NCI-H524 (cell line): ENCODE results near the gene GIT1.

Experiments used
- DNase-seq, 2 experiments: peaks; one replicate each; lab custom pipeline; 2025; lab: John Stamatoyannopoulos, UW

Gene GIT1

GRCh38 chr17:29616300-29617048 is 27.0 kb upstream of the GIT1 start:
- no peak for DNase-seq

DNA sequence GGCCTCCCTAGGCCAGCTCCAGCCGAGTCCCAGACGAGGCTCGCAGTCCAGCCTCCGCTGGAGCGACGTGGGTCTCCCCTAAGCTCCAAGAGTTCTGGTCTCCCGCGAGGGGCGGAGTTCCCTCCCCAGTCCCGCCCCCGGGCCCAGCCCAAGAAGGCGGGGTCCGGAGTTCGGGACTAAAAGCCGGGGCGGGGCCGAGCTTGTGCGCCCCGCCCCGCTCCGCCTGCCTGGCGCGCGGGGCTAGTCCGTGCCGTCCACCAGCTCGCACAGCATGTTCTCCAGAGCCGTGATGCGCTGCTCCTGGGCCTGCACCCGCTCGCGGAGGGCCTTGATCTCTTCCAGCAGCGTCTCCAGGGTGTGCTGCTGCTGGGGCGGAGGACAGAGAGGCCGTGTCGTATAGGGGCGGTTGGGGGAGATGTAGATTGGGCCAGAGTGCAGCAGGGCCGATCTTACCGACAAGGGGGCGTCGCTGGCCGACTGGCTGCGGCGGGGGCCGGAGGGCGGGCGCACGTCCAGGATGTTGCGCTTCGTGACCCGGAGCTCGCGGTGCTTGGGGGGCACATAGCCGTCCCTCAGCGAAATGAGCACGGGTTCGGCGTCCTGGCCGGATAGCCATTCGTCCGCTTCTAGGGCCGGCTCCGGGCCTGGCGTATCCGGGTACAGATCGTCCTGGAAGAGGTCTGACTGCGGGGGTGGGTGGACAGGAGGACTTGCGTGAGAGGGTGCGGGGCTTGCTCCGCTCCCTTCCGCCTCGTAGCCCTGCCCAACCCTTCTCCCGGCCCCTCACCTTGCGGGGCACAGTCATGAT is 26.2 kb upstream of the GIT1 start:
- DNase-seq = peak; percentile 66 to 90

- DNase-seq = peak in 1 of 2 experiments; percentile 54
Observed at GRCh38 chr17:29615048-29615385, 25.6 kb upstream of the GIT1 start.

GRCh38 chr17:29614349-29615047 is 25.1 kb upstream of the GIT1 start:
- no peak for DNase-seq

GRCh38 chr17:29613856-29614255 is 24.4 kb upstream of the GIT1 start:
- DNase-seq = no peak

DNA sequence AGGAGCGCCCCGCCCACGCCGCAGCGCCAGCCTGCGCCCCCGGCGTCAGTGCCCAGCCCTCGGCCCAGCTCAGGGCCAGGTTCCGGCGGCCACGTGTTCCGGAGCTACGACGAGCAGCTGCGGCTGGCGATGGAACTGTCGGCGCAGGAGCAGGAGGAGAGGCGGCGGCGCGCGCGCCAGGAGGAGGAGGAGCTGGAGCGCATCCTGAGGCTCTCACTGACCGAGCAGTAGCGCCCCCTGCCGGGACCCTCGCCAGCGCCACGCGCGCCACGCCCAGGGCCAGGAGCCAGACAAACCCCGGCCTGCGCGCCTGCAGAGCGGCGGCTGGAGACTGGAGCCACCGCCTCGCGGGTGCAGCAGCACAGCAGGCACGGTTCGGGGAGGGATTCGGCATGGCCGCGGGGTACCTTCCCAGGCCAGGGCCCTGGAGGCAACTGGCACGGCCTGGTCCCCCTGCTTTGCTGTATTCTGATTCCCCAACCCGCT is 23.9 kb upstream of the GIT1 start:
- DNase-seq = no peak

- no peak for DNase-seq
Observed at GRCh38 chr17:29612404-29613280, 23.2 kb upstream of the GIT1 start.

DNA sequence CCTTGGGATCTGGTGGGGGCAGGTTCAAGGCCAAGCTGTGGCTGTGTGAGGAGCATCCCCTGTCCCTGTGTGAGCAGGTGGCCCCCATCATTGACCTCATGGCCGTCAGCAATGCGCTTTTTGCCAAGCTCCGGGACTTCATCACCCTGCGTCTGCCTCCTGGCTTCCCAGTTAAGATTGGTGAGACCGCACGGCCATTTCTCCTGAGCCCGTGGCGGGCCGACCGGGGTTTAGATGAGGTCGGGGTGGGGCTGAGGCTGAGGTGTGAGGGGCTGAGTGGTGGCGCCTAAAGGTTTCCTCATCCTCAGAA is 22.6 kb upstream of the GIT1 start:
- DNase-seq = no peak

- DNase-seq = no peak
Observed at GRCh38 chr17:29611351-29612093, 22.1 kb upstream of the GIT1 start.

- no peak for DNase-seq
Observed at GRCh38 chr17:29610395-29610794, 20.9 kb upstream of the GIT1 start.

DNA sequence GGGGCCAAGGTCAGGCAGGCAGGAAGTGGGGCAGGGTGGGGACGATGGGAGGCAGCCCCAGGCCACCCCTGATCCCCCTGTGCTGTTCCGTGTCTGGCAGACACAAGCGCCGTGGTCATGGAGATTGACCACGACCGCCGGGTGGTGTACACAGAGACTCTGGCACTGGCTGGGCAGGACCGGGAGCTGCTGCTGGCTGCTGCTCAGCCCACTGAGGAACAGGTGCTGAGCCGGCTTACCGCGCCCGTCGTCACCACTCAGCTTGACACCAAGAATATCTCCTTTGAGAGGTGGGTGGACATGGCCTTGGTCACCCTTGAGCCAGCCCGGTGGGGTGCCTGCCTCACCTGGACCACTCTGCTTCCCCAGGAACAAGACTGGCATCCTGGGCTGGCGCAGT is 19.5 kb upstream of the GIT1 start:
- no peak for DNase-seq

GRCh38 chr17:29607557-29608195 is 18.2 kb upstream of the GIT1 start:
- DNase-seq = no peak

GRCh38 chr17:29603109-29603674 is 13.7 kb upstream of the GIT1 start:
- DNase-seq = no peak

DNA sequence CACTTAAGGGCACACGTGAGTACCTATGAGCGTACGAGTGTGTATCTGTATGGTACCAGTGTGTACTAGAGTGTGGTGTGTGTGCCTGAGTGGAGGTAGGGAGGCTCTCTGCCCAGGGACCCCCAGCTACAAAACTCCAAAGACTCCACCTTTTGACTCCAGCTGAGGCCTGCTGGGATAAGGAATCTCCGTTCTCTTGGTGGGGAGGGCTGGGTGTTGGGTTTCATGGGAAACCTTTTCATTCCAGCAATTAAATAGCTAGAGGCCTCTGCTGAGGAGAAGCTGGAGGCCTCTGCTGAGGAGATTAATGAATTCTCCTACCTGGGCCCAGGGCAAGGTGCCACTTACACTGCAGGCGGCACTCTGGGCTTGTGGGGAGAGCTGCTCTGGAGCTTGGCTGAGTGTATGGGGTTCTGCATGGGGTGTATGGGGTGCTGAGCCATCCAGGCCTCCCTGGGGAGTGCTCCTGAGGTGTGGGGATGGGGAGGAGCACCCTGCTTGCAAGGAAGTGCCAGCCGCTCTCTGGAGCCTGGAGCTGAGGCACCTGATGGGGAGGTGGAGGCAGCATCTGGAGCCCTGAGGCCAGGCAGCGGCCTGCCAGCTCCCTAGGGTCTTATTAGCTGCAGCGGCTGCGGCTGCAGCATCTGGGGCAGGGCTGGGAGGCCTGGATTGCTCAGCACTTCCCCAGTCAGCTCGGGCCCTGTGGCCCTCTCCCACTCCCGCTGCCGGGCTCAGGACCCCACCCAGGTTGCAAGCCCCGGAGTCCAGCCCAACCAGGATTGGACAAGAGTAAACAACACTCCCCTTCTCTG is 8.1 kb upstream of the GIT1 start:
- DNase-seq = peak; percentile 31 to 74

GRCh38 chr17:29596811-29597210 is 7.4 kb upstream of the GIT1 start:
- no peak for DNase-seq

DNA sequence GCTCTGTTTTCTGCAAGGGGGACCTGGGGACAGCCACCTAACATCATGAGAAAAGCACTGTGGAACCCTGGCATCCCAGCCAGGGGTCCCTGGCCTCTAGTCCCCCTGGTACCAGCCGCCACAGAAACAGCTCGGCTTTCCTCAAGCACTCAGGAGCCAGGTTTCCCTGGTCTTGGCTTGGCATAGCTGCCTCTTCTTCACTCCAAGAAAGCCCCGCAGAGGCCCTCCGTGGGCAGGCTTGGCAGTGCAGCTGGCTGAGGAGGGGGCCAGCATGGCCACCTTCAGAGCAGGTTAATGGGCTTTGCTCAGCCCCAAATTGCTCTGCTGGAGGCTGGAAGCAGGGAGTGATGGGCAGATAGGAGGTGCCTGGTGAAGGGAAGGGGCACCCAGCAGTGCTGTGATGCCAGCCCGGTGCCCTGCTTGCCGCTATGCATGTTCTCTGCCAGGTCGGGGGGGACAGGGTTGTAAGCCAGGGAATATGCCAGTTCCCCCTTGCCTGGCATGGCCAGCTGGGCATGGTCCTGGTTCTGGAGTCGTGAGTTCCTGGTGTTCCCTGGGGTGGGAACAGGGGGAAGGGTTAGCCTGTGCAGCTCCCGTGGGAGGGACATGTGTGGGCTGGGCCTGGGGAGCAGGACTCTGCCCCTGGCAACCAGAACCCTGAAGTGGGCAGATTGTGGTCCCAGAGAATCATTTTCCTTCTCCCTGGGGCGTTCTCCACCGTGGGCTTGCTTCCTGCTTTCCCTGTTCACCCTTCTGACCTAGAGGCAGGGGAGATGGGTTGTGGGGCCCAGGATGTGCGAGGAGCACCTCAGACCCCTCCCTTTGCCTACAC is 6.7 kb upstream of the GIT1 start:
- no peak for DNase-seq

GRCh38 chr17:29595107-29595942 is 5.9 kb upstream of the GIT1 start:
- DNase-seq = no peak
